GM10248 (cell line): Measurements from ENCODE around the gene BICDL1.
A peak's percentile ranks its signal among the peaks of the same experiment; 100 is the strongest.

Source experiments
- CTCF ChIA-PET: fragments of 300-600 bp; sonication (Branson Sonifier 250); formaldehyde crosslinking; extraction: SDS; loops from one replicate; lab custom pipeline; 2021; ENCODE audit warnings: antibody characterized with exemption; lab: Yijun Ruan, JAX
- POLR2A ChIA-PET: fragments of 350-650 bp; sonication (Branson Sonifier 250); formaldehyde crosslinking; extraction: SDS; loops from one replicate; lab custom pipeline; 2020; ENCODE audit warnings: antibody characterized with exemption; lab: Yijun Ruan, JAX
- DNase-seq: peaks from one replicate; pipeline ENCODE4 v3.0.0; 2012; ENCODE audit errors: extremely low spot score
- CTCF ChIP-seq: IDR thresholded peaks from 2 replicates; pipeline ENCODE4 v1.5.1; 2012; ENCODE audit warnings: mild to moderate bottlenecking, low read depth; ENCODE audit errors: extremely low read depth, missing control alignments, control extremely low read depth

BICDL1 gene

GRCh38 chr12:119988472-119989360 is at the start of gene BICDL1:
TSS of gene BICDL1 (plus strand) at chr12:119989236. CDS start at chr12:119989869, 633 bp downstream.
- peak; percentile 97 for DNase-seq
- POLR2A ChIA-PET, result interaction anchor here (2.1 kb wide), 1 partner anchor 213 kb away, joined by 10 read pairs; the partner anchor contains the start of gene RPLP0
- TF ChIP-seq CTCF, result peak; percentile 29
- CTCF ChIA-PET, result interaction anchor here (0.9 to 1.9 kb wide), 7 partner anchors 9 to 98 kb away, joined by 3 to 9 read pairs (median 4); no protein-coding TSS in a partner anchor

GRCh38 chr12:119940897-119941296 is 48.1 kb upstream of the BICDL1 start:
- no peak for TF ChIP-seq CTCF
- POLR2A ChIA-PET, result no interaction called here
- CTCF ChIA-PET, result interaction anchor here (0.7 kb wide), 1 partner anchor 38 kb away, joined by 3 read pairs; no protein-coding TSS in a partner anchor
- DNase-seq, result no peak

DNA sequence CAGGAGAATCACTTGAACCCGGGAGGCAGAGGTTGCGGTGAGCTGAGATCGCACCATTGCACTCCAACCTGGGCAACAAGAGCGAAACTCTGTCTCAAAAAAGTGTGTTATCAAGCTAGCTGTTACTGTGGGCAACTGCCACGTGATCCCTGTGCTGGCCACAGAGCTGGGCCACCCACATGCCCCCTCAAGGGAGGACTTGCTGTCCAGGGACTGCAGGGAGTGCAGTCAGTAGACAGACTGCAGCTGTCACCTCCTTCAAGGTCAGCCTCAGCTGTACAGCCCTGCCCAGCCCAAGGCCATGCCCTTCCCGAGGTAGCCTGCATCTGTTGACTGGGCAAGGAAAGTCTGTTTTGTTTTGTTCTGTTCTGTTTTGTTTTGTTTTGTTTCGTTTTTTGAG is 46.6 kb upstream of the BICDL1 start:
- ChIA-PET POLR2A (no interaction called here), CTCF (interaction anchor here (1.7 kb wide), 1 partner anchor 20 kb away, joined by 3 read pairs; no protein-coding TSS in a partner anchor)
- no peak for TF ChIP-seq CTCF
- no peak for DNase-seq

GRCh38 chr12:119946213-119946612 is 42.8 kb upstream of the BICDL1 start:
- no peak for DNase-seq
- CTCF ChIA-PET, result no interaction called here
- TF ChIP-seq CTCF, result no peak
- POLR2A ChIA-PET, result no interaction called here

DNA sequence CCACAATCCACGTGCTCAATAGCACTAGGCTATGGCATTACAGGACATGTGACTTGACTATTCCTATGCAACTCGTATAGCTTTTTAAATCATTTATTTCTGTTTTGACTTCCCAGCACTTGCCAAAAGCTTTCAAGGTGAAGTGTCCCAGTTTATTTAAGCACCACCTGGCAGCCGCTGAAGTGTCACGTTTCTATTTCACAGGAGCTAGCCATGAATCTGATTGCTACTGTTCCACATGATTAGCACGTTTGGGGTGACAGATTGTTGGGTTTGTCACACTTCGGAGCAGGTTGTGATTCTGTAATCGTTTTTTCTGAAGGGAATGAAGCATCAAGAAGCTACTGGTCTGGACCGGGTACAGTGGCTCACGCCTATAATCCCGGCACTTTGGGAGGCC is 39.9 kb upstream of the BICDL1 start:
- POLR2A ChIA-PET, result no interaction called here
- DNase-seq, result no peak
- no peak for TF ChIP-seq CTCF
- CTCF ChIA-PET, result interaction anchor here (1.0 to 1.5 kb wide), 2 partner anchors 10 to 13 kb away, joined by 3 to 4 read pairs; no protein-coding TSS in a partner anchor

DNA sequence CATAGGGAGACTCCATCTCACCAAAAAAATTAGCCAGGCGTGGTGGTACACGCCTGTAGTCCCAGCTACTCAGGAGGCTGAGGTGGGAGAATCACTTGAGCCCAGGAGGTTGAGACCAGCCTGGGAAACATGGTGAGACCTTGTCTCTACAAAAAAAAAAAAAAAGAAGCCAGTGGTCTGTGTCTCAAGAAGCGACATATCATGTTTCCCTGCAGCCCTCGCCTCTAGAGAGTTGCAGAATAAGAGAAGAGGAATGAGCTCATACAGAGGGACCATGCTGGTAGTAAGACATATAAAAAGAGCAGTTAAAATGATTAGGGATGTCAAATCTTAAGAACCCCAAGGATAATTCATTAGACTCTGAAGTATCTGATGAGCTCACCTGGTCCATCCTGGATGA is 39.4 kb upstream of the BICDL1 start:
- CTCF ChIA-PET, result interaction anchor here (1.0 to 1.5 kb wide), 3 partner anchors 11 to 15 kb away, joined by 3 to 4 read pairs (median 3); no protein-coding TSS in a partner anchor
- POLR2A ChIA-PET, result no interaction called here
- TF ChIP-seq CTCF, result no peak
- no peak for DNase-seq
